ENCODE measurements around the gene MGAT4A. TPM values are rescaled to one million over a fixed set of nuclear protein-coding genes. Genes with fewer than 3 reads are reported as not detected.

Gene MGAT4A
- total and polyA plus RNA-seq, 2 of the 13 experiments (the other 11 are each of a cell fraction or from before 2014, with no cell fraction given): 47.2 to 90.9 TPM

DNA sequence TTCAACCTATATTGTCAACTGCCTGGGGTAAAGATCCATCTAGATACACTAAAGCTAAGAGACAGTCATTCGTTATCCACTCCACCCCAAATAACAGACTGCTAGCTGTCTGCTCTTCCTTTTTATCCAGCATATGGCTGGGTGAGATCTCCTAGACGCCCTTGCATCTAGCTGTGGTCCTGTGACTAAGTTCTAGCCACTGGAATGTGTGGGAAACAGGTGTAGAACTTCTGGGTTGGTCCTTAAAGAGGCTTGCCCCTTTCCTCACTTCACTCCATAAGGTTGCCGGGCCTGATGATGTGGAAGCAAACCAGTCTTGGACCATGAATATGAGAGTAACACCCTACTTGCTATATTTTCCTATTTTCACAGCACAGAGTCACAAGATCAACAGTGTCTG is 125.9 kb downstream of the MGAT4A start:
- ChIA-PET POLR2A (interaction anchor here (2.2 kb wide), 1 partner anchor 21 kb away, joined by 5 read pairs; no protein-coding TSS in a partner anchor), CTCF (ENCODE audit: low intra/inter-chr PET ratio, low total read pairs) (no interaction called here)
- Histone ChIP-seq H3K4me1 (ENCODE audit: insufficient read depth, low read length) (peaks cover 26% of the 10 kb centered on the region), H3K9me3 (ENCODE audit: low read length) (no peaks in the 10 kb centered on the region), H3K27ac (ENCODE audit: extremely low read length, insufficient read depth, low read length) (no peak overlapping the region), H2AFZ (ENCODE audit: low read length) (no peak overlapping the region), H3K4me3 (replicated peaks in 1 of 3; ENCODE audit: insufficient read depth in 1 of 3, low read depth in 2 of 3, low read length in 3 of 3) (no peak overlapping the region), H3K27me3 (ENCODE audit: control insufficient read depth in 1 of 2, insufficient read depth in 2 of 2, low read length in 2 of 2) (no peaks in the 10 kb centered on the region; a peak in 1 of 5 replicates), H3K36me3 (replicated peaks in 1 of 2; ENCODE audit: control insufficient read depth in 1 of 2, insufficient read depth in 2 of 2, low read length in 2 of 2) (peaks cover 5 to 22% of the 10 kb centered on the region in 2 experiments), H4K20me1 (ENCODE audit: insufficient read depth, low read length) (peaks cover 4% of the 10 kb centered on the region), H3K79me2 (ENCODE audit: insufficient read depth, low read length) (peaks cover 55% of the 10 kb centered on the region), H3K9ac (ENCODE audit: insufficient read depth, low read depth, low read length) (no peak overlapping the region), H3K4me2 (ENCODE audit: low read depth, low read length) (no peak overlapping the region)
- no peak for TF ChIP-seq ZMYM4 (CRISPR knock-in tag; IDR thresholded peaks at IDR 0.05)
- TF ChIP-seq SP1 (IDR thresholded peaks at IDR 0.05): no peak
- no peak for TF ChIP-seq SP1 (CRISPR knock-in tag; IDR thresholded peaks at IDR 0.05)
- TF ChIP-seq SMAD3 (CRISPR knock-in tag; IDR thresholded peaks at IDR 0.05): no peak
- TF ChIP-seq EHMT2 (IDR thresholded peaks at IDR 0.05; ENCODE audit: borderline replicate concordance, low read depth, low read length): no peak
- no peak for TF ChIP-seq GLI4 (CRISPR knock-in tag; IDR thresholded peaks at IDR 0.05; ENCODE audit: borderline replicate concordance)
- TF ChIP-seq PAWR (CRISPR knock-in tag; IDR thresholded peaks at IDR 0.05; ENCODE audit: borderline replicate concordance): no peak
- TF ChIP-seq ZNF605 (CRISPR knock-in tag; IDR thresholded peaks at IDR 0.05): no peak
- no peak for TF ChIP-seq RORA (CRISPR knock-in tag; IDR thresholded peaks at IDR 0.05)
- no peak for TF ChIP-seq ZNF839 (CRISPR knock-in tag; IDR thresholded peaks at IDR 0.05; ENCODE audit: borderline replicate concordance)
- no peak for TF ChIP-seq DMAP1 (CRISPR knock-in tag; IDR thresholded peaks at IDR 0.05)
- no peak for TF ChIP-seq HOXA9 (CRISPR knock-in tag; IDR thresholded peaks at IDR 0.05; ENCODE audit: borderline replicate concordance)
- TF ChIP-seq ZKSCAN8 (CRISPR knock-in tag; IDR thresholded peaks at IDR 0.05; ENCODE audit: borderline replicate concordance): no peak
- TF ChIP-seq, protein P1, sequence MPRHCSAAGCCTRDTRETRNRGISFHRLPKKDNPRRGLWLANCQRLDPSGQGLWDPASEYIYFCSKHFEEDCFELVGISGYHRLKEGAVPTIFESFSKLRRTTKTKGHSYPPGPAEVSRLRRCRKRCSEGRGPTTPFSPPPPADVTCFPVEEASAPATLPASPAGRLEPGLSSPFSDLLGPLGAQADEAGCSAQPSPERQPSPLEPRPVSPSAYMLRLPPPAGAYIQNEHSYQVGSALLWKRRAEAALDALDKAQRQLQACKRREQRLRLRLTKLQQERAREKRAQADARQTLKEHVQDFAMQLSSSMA (CRISPR knock-in tag; IDR thresholded peaks at IDR 0.05): no peak
- no peak for TF ChIP-seq REXO4 (CRISPR knock-in tag; IDR thresholded peaks at IDR 0.05; ENCODE audit: borderline replicate concordance)
- TF ChIP-seq ATM (IDR thresholded peaks at IDR 0.05; ENCODE audit: borderline replicate concordance): no peak
- DNase-seq (ENCODE audit: low spot score) (no peak), FAIRE-seq (no peak), ATAC-seq (no peak)
- intact Hi-C loops (cut with micrococcal nuclease; ENCODE audit: unreplicated experiment): loop anchor here (5.0 to 10.0 kb wide), 2 partner anchors 160 to 732 kb away; partner anchors contain the start of genes EIF5B, INPP4A and TXNDC9
- BruUV-seq (replicated peaks): no TSS peak
- WGBS (ENCODE audit: low lambda C conversion rate): 92% methylated on average over 3 of the region's 3 CpGs
- in situ Hi-C loops (cut with HindIII; ENCODE audit: extremely low pct_ligation_motif_present, low pct_unique_long_range_greater_than_20kb): no loop called here
